GM10266 (cell line): ENCODE results near the gene MESP2.

Source experiments
- DNase-seq: peaks from one replicate; pipeline ENCODE4 v3.0.0; 2012; ENCODE audit errors: extremely low spot score
- CTCF ChIP-seq: IDR thresholded peaks from 2 replicates; pipeline ENCODE4 v1.5.1; 2012; ENCODE audit warnings: mild to moderate bottlenecking, low read depth; ENCODE audit not compliant: control insufficient read depth, insufficient read depth; ENCODE audit errors: missing control alignments

Gene MESP2

GRCh38 chr15:89772932-89773583, 3.1 kb upstream of the MESP2 start:
- DNase-seq, result no peak

GRCh38 chr15:89774492-89774891, 1.6 kb upstream of the MESP2 start:
- TF ChIP-seq CTCF, result no peak

More at GRCh38 chr15:89772932-89773583, 3.1 kb upstream of the MESP2 start:
- no peak for TF ChIP-seq CTCF

GRCh38 chr15:89775815-89776214, 317 bp upstream of the MESP2 start:
- no peak for TF ChIP-seq CTCF
- DNase-seq, result no peak

More at GRCh38 chr15:89774492-89774891, 1.6 kb upstream of the MESP2 start:
- no peak for DNase-seq

GRCh38 chr15:89777073-89777751, 1.1 kb downstream of the MESP2 start:
- no peak for TF ChIP-seq CTCF
- DNase-seq, result no peak

GRCh38 chr15:89777782-89778380, 1.7 kb downstream of the MESP2 start:
- no peak for DNase-seq
- TF ChIP-seq CTCF, result no peak

- no peak for DNase-seq
- no peak for TF ChIP-seq CTCF
These were observed 2.7 kb downstream of the MESP2 start for GRCh38 chr15:89778861-89779260.

- TF ChIP-seq CTCF, result no peak
- no peak for DNase-seq
These were observed 4.5 kb downstream of the MESP2 start for GRCh38 chr15:89780601-89781000.
